ENCODE measurements around the gene GPC6.
"Not testable (repeated sequence)": the region's sequence is repeated elsewhere in the genome, so short reads cannot be mapped to it uniquely, and the experiment has no call there.

The GPC6 gene

DNA sequence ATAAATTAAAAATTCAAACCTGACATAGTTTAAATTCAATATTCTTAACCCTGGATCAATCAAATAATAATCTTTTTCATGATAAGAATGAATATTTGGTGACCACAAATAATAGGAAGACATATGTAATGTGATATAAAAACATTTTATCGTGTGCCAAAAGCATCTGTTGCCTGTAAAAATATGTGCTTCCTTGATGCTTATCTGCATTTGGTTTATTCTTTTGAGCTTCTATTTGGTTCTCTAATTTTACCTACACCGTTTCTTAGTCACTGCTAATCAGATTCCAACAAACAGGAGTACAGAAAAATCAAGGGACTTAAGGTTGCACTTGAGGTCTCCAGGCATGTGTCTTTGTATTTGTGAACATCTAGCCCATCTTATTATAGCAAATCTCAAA lies 978.3 kb downstream of the GPC6 start:
- TF ChIP-seq, protein P1, sequence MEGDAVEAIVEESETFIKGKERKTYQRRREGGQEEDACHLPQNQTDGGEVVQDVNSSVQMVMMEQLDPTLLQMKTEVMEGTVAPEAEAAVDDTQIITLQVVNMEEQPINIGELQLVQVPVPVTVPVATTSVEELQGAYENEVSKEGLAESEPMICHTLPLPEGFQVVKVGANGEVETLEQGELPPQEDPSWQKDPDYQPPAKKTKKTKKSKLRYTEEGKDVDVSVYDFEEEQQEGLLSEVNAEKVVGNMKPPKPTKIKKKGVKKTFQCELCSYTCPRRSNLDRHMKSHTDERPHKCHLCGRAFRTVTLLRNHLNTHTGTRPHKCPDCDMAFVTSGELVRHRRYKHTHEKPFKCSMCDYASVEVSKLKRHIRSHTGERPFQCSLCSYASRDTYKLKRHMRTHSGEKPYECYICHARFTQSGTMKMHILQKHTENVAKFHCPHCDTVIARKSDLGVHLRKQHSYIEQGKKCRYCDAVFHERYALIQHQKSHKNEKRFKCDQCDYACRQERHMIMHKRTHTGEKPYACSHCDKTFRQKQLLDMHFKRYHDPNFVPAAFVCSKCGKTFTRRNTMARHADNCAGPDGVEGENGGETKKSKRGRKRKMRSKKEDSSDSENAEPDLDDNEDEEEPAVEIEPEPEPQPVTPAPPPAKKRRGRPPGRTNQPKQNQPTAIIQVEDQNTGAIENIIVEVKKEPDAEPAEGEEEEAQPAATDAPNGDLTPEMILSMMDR (IDR thresholded peaks at IDR 0.05) = no peak
- no peaks in the 10 kb centered on the region for H3K4me1 Mint-ChIP-seq
- H3K9me3 Mint-ChIP-seq = no peaks in the 10 kb centered on the region
- no peak overlapping the region for H3K27ac Mint-ChIP-seq
- no peaks in the 10 kb centered on the region for H3K27me3 Mint-ChIP-seq (ENCODE audit: low read depth, poor library complexity)
- no peak overlapping the region for H3K4me3 Mint-ChIP-seq
- peaks cover 10% of the 10 kb centered on the region for H3K36me3 Mint-ChIP-seq (ENCODE audit: low read depth)
- DNase-seq = no peak

- peaks cover 5% of the 10 kb centered on the region for H3K36me3 Mint-ChIP-seq (ENCODE audit: low read depth)
- H3K4me1 Mint-ChIP-seq = peaks cover 2% of the 10 kb centered on the region
- H3K9me3 Mint-ChIP-seq = no peaks in the 10 kb centered on the region
- TF ChIP-seq, protein P1 (IDR thresholded peaks at IDR 0.05) = no peak
- H3K27ac Mint-ChIP-seq = no peak overlapping the region
- no peaks in the 10 kb centered on the region for H3K27me3 Mint-ChIP-seq (ENCODE audit: low read depth, poor library complexity)
- DNase-seq = no peak
- H3K4me3 Mint-ChIP-seq = no peak overlapping the region
Measured at GRCh38 chr13:94205896-94206295, 979.3 kb downstream of the GPC6 start.

DNA sequence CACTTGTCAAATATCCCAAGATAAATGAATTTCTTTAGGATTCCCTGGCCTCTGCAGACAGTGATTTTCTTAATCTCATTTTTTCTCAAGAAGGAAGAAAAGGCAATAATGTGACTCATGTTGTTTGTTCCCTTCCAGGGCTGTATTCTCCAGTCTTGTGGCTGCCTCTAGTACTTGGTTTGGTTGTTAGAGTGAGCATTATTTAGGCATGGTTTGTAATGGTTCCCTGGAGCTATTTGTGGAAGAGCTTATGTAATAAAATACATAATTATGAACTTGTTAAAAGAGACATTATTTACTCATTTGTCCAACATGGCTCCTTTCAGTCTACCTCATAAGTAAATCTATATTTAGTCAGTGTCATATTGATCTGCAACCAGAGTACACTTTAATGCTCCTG lies 982.5 kb downstream of the GPC6 start:
- no peaks in the 10 kb centered on the region for H3K27me3 Mint-ChIP-seq (ENCODE audit: low read depth, poor library complexity)
- TF ChIP-seq, protein P1 (IDR thresholded peaks at IDR 0.05) = no peak
- DNase-seq = no peak
- no peak overlapping the region for H3K27ac Mint-ChIP-seq
- H3K4me3 Mint-ChIP-seq = no peak overlapping the region
- no peaks in the 10 kb centered on the region for H3K36me3 Mint-ChIP-seq (ENCODE audit: low read depth)
- H3K4me1 Mint-ChIP-seq = peaks cover 5% of the 10 kb centered on the region
- no peaks in the 10 kb centered on the region for H3K9me3 Mint-ChIP-seq

- H3K9me3 Mint-ChIP-seq; DNase-seq; H3K4me1 Mint-ChIP-seq; H3K36me3 Mint-ChIP-seq (ENCODE audit: low read depth); H3K27me3 Mint-ChIP-seq (ENCODE audit: low read depth, poor library complexity); H3K27ac Mint-ChIP-seq; H3K4me3 Mint-ChIP-seq: not testable (repeated sequence)
Measured at GRCh38 chr13:94209913-94210312, 983.3 kb downstream of the GPC6 start.

GRCh38 chr13:94210816-94211215 lies 984.2 kb downstream of the GPC6 start:
- Mint-ChIP-seq H3K4me3 (no peak overlapping the region), H3K36me3 (ENCODE audit: low read depth) (no peaks in the 10 kb centered on the region), H3K27me3 (ENCODE audit: low read depth, poor library complexity) (no peaks in the 10 kb centered on the region), H3K4me1 (peaks cover 5% of the 10 kb centered on the region), H3K9me3 (no peaks in the 10 kb centered on the region), H3K27ac (peak overlapping the region; percentile 79)
- TF ChIP-seq, protein P1 (IDR thresholded peaks at IDR 0.05) = no peak
- no peak for DNase-seq

DNA sequence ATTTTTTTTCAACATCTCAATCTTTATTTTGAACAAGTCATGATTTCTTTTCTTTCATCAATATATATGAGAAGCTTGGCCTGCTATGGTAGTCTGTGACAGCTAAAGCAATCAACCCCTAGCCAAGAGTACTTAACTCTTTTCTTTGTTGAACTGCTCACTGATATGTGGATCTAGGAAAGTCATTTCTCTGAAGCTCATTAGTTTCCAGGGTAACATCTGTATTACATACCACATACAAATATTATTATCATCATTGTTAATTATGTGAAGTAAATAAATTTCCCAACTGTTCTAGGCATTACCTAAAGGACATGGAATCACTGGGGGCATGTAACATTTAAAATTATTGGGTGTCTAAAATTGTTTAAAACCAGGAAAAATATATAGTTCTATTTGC lies 985.6 kb downstream of the GPC6 start:
- DNase-seq = no peak
- peaks cover 5% of the 10 kb centered on the region for H3K4me1 Mint-ChIP-seq
- no peak overlapping the region for H3K4me3 Mint-ChIP-seq
- no peaks in the 10 kb centered on the region for H3K9me3 Mint-ChIP-seq
- TF ChIP-seq, protein P1 (IDR thresholded peaks at IDR 0.05) = no peak
- no peak overlapping the region for H3K27ac Mint-ChIP-seq
- H3K36me3 Mint-ChIP-seq (ENCODE audit: low read depth) = no peaks in the 10 kb centered on the region
- no peaks in the 10 kb centered on the region for H3K27me3 Mint-ChIP-seq (ENCODE audit: low read depth, poor library complexity)

All from nephron progenitor cell (in vitro differentiated cells).